Bronchial epithelial cell (primary cell): ENCODE results near the gene CHI3L1. TPM values are rescaled to one million over a fixed set of nuclear protein-coding genes. Genes with fewer than 3 reads are reported as not detected.

Experiments used
- DNase-seq: peaks from one replicate; pipeline ENCODE4 v3.0.0-alpha.2; 2010; ENCODE audit warnings: low read depth
- FAIRE-seq: peaks from 2 replicates; lab custom pipeline; 2011; peaks lifted over from hg19 to GRCh38; lab: Jason Lieb, UNC
- H3K27me3 ChIP-seq: 2 replicates; pipeline ENCODE4 v1.5.1; 2011; ENCODE audit warnings: low read length; ENCODE audit not compliant: control insufficient read depth, insufficient read depth
- H3K36me3 ChIP-seq: 2 replicates; pipeline ENCODE4 v1.5.1; 2011; ENCODE audit warnings: low read length; ENCODE audit not compliant: control insufficient read depth, insufficient read depth
- H3K4me3 ChIP-seq: 2 replicates; pipeline ENCODE4 v1.5.1; 2011; ENCODE audit warnings: mild to moderate bottlenecking, low read depth, low read length, control low read depth
- total RNA-seq: library from RNA; depleted of rRNA; stranded (reverse); fragments of >200 nt; gene quantifications from 2 replicates; pipeline ENCODE4 v1.2.1, GENCODE V29; 2014
- TF ChIP-seq, protein P1 (sequence below): IDR thresholded peaks from 2 replicates; pipeline ENCODE4 v1.5.1; 2011; ENCODE audit warnings: mild to moderate bottlenecking, moderate library complexity, low read length, control low read depth, inconsistent platforms; ENCODE audit not compliant: insufficient read depth, severe bottlenecking

CHI3L1 gene
- total RNA-seq, 1 donor from 2014 or later: 0.79 TPM

GRCh38 chr1:203199002-203199401 is 12.5 kb upstream of the CHI3L1 start:
- TF ChIP-seq, protein P1, sequence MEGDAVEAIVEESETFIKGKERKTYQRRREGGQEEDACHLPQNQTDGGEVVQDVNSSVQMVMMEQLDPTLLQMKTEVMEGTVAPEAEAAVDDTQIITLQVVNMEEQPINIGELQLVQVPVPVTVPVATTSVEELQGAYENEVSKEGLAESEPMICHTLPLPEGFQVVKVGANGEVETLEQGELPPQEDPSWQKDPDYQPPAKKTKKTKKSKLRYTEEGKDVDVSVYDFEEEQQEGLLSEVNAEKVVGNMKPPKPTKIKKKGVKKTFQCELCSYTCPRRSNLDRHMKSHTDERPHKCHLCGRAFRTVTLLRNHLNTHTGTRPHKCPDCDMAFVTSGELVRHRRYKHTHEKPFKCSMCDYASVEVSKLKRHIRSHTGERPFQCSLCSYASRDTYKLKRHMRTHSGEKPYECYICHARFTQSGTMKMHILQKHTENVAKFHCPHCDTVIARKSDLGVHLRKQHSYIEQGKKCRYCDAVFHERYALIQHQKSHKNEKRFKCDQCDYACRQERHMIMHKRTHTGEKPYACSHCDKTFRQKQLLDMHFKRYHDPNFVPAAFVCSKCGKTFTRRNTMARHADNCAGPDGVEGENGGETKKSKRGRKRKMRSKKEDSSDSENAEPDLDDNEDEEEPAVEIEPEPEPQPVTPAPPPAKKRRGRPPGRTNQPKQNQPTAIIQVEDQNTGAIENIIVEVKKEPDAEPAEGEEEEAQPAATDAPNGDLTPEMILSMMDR: no peak
- FAIRE-seq: no peak
- H3K27me3 ChIP-seq: no peaks in the 10 kb centered on the region

GRCh38 chr1:203197625-203198024 is 11.1 kb upstream of the CHI3L1 start:
- Histone ChIP-seq H3K27me3 (no peaks in the 10 kb centered on the region), H3K4me3 (no peak overlapping the region), H3K36me3 (no peaks in the 10 kb centered on the region)
- DNase-seq (no peak), FAIRE-seq (no peak)
- TF ChIP-seq, protein P1: no peak

More at GRCh38 chr1:203199002-203199401, 12.5 kb upstream of the CHI3L1 start:
- DNase-seq: no peak
- Histone ChIP-seq H3K4me3 (no peak overlapping the region), H3K36me3 (no peaks in the 10 kb centered on the region)

DNA sequence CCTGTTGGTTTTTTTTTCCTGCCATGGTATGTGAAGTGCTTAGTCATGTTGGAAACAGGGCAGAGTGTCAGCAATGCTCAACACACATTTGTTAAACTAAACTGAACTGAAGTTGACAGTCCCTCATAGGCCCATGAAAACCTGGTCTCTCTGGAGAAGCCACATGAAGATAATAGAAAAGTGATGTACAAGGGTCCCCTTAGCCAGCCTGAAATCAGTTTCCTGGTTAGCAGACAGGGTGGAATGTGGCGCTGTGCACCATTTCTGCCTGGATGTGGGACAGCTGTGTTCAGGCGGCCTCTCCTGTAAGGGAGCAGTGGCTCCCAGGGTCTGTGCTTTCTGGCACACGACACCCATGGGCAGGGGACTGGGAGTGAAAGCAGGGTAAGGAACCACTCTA is 9.9 kb upstream of the CHI3L1 start:
- Histone ChIP-seq H3K27me3 (no peaks in the 10 kb centered on the region), H3K4me3 (no peak overlapping the region), H3K36me3 (no peaks in the 10 kb centered on the region)
- FAIRE-seq: no peak
- no peak for DNase-seq
- TF ChIP-seq, protein P1: no peak

DNA sequence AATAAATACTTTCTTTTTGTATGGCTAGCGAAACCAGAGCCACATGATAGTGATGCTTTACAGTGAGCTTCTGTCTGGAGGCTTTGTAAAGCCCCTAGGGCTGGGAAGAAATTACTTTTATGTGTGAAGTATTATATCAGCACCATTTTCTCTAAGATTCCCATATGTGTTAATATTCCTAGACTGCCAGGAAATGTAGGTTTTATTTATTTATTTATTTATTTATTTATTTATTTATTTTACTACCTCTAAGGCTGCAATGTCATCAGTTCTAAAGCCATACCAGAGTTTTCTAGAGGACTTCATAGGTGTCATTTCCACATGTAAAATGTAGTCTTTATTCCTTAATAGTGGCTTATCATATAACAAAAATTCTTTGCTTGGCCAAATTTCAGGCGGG is 4.4 kb upstream of the CHI3L1 start:
- TF ChIP-seq, protein P1: no peak
- DNase-seq (no peak), FAIRE-seq (no peak)
- Histone ChIP-seq H3K27me3 (no peaks in the 10 kb centered on the region), H3K36me3 (no peaks in the 10 kb centered on the region), H3K4me3 (no peak overlapping the region)

DNA sequence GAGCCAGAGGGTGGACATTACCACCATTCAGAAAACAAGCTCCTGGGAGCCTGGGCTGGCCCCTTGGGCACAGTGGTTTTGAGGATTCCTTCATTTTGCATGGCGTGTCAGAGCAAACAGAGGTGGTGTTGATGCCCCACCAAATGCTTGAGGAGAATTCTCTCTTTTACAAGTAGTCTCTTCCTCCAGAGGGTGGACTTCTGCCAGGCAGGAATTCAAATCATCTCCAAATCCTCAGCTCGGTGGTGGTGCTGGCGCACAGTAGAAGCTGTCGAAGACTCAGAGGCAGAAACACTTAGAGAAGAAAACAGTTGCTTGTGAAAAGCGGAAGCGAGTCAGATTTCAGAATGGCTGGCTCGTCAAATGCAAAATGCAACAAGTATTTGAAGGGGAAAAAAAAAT is 3.4 kb upstream of the CHI3L1 start:
- TF ChIP-seq, protein P1: no peak
- no peak for DNase-seq
- H3K27me3 ChIP-seq: no peaks in the 10 kb centered on the region
- no peaks in the 10 kb centered on the region for H3K36me3 ChIP-seq
- H3K4me3 ChIP-seq: no peak overlapping the region
- FAIRE-seq: no peak

DNA sequence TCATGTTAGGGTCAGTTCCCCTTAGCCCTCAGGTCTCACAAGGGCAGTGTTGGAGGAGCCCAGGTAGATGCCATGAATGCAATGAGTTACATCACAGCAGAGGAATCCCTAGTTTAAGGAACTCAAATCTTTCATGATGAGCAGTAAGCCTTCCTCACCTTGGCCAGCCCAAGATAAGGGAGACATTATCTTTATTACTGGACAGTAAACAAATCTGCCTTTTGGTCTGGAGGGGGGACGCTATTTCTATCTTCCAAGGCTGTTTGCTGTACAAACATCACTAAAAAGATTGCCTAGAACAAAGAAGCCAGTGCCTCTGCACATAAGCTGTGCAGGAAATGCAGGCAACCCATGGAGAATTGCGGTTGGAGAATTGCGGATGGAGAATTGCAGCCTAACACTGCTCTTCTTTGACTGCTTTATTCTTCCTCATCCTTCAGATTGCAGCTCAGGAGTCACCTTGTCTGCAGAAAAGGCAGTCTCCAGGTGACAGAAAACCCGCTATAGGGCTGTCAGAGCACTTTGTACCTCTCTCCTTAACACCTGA is 2.3 kb upstream of the CHI3L1 start:
- Histone ChIP-seq H3K36me3 (no peaks in the 10 kb centered on the region), H3K4me3 (no peak overlapping the region), H3K27me3 (no peaks in the 10 kb centered on the region)
- no peak for FAIRE-seq
- TF ChIP-seq, protein P1: no peak
- DNase-seq: no peak
